Measurements from ENCODE around the gene CENATAC.
"Not testable (repeated sequence)": the region's sequence is repeated elsewhere in the genome, so short reads cannot be mapped to it uniquely, and the experiment has no call there.

Gene CENATAC

GRCh38 chr11:118991486-118992038 is 6.4 kb upstream of the CENATAC start:
- not testable (repeated sequence) for FAIRE-seq; DNase-seq (ENCODE audit: extremely low spot score, insufficient read length, low read depth)

- peak; percentile 78 for FAIRE-seq
- DNase-seq (ENCODE audit: extremely low spot score, insufficient read length, low read depth), result peak; percentile 39
Observed at GRCh38 chr11:118996926-118997626, 862 bp upstream of the CENATAC start.

GRCh38 chr11:118998388-118998717 is 415 bp downstream of the CENATAC start:
- DNase-seq (ENCODE audit: extremely low spot score, insufficient read length, low read depth) (no peak), FAIRE-seq (no peak)

DNA sequence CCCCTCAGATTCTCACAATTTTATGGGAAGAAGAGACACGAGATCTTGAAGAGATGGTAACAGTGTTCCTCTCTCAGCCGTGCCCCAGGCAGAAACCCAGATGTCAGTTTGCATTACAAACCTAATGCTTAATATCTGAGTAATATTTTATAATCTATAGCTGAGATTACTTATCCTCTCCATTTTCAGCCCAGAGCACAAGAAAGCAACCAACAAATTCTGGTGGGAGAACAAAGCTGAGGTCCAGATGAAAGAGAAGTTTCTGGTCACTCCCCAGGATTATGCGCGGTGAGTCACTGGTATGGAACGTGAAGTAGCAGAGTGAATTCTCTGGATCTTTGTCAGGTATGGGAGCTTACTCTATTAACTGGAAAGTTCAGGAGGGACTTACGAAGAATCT is 884 bp downstream of the CENATAC start:
- no peak for FAIRE-seq
- no peak for DNase-seq (ENCODE audit: extremely low spot score, insufficient read length, low read depth)

GRCh38 chr11:119000906-119001305 is 3.0 kb downstream of the CENATAC start:
- DNase-seq (ENCODE audit: extremely low spot score, insufficient read length, low read depth) (no peak), FAIRE-seq (no peak)

DNA sequence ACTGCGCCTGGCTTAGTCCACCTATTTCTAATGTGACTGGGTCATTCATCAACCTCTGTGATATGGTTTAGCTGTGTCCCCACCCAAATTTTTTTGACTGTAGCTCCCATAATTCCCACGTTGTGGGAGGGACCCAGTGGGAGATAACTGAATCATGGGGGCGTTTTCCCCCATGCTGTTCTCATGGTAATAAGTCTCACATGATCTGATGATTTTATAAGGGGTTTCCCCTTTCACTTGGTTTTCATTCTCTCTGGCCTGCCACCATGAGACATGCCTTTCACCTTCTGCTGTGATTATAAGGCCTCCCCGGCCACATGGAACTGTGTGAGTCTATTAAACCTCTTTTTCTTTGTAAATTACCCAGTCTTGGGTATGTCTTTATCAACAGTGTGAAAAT is 8.7 kb downstream of the CENATAC start:
- FAIRE-seq, result no peak
- DNase-seq (ENCODE audit: extremely low spot score, insufficient read length, low read depth), result no peak

GRCh38 chr11:119011476-119012053 is 13.6 kb downstream of the CENATAC start:
- FAIRE-seq (no peak), DNase-seq (ENCODE audit: extremely low spot score, insufficient read length, low read depth) (no peak)

DNA sequence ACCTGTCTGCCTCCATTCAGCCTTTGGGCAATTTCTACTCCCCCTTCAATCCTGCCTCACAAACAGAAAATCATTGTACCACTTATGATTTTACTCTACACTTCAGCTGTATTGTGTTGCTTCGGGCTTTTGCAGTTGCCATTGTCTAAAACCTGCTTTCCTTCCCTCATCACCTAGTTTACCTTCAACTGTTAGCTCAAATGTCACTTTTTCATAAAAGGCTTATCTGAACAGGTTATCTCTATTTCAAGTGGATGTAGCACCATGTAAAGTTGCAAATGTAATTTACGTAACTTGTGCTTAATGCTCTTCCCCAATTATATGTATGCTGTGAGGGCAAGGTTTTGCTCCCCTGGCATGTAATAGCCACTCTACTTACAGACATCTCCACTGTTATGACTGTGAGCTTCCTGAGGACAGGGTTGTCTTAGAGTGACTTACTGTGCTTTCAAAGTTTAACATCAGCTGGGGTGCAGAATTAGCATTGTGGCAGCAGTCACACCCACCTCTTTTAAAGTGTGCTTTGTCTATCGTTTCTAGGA is 14.8 kb downstream of the CENATAC start:
- FAIRE-seq (no peak), DNase-seq (ENCODE audit: extremely low spot score, insufficient read length, low read depth) (no peak)

DNA sequence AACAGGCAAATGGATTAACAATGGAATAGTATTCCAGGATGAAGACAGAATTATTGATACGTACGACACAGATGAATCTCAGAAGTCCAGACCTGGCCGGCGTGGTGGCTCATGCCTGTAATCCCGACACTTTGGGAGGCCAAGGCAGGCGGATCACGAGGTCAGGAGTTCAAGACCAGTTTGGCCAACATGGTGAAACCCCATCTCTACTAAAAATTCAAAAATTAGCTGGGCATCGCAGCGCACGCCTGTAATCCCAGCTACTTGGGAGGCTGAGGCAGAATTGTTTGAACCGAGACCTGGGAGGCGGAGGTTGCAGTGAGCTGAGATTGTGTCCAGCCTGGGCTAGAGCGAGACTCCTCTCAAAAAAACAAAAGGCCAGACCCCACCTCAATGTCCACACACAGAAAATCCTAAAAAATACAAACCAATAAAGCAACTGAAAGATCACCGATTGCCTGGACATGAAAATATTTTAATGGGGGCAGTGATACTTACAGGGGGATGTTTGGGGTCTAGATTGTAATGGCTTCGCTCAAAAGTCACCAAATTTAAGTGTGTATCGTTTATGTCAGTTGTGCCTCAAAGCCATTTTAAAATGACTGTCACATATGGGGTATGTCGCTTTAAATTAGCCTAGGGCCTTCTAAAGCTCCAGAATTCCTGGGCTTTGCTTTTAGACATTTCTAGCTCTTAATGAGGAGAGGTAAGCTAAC is 16.4 kb downstream of the CENATAC start:
- DNase-seq (ENCODE audit: extremely low spot score, insufficient read length, low read depth) (no peak), FAIRE-seq (no peak)

- DNase-seq (ENCODE audit: extremely low spot score, insufficient read length, low read depth) (no peak), FAIRE-seq (no peak)
Observed at GRCh38 chr11:119015054-119015611, 17.2 kb downstream of the CENATAC start.

DNA sequence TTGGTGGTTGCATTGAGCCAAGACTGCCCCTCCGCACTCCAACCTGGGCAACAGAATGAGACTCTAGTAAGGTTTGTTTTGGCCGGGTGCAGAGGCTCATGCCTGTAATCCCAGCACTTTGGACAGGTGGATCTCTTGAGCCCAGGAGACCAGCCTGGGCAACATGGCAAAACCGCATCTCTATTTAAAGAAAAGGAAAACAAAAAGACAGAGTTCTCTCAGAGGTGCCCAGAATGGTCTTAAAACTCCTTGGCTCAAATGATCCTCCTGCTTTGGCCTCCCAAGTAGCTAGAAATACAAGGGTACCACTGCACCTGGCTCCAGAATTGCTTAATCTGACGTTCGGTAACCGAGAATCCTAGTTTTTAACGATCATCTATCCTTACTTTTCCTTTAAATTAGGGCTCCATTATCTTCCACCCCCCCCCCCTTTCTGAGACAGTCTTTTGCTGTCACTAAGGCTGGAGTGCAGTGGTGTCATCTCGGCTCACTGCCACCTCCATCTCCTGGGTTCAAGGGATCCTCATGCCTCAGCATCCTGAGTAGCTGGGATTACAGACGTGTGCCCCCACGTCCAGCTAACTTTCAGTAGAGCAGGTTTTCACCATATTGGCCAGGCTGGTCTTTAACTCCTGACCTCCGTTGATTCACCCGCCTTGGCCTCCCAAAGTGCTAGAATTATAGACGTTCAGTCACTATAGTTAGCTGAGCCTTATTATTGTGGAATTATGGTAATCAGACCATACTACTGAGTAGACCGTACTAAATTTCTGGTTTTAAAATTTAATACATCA is 18.5 kb downstream of the CENATAC start:
- DNase-seq (ENCODE audit: extremely low spot score, insufficient read length, low read depth), result no peak
- FAIRE-seq, result no peak

DNA sequence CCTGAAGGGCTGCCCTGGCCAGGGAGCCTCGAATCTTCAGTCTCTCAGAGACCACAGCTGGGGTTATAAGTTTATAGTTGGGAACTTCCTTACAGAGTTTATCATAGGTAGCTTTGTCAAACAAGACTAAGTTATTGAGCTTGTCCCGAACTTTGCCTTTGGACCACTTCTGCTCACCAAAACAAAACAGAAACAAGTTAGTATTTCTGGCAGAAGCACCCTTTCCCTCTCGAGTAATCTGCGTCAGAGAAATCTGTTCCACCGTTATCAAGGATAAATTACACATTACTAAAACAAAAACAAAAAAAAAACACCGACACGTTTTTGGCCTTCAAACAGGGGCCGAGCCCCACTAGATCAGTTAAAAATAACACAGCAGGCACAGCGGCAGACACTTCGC is 19.4 kb downstream of the CENATAC start:
- not testable (repeated sequence) for FAIRE-seq

DNA sequence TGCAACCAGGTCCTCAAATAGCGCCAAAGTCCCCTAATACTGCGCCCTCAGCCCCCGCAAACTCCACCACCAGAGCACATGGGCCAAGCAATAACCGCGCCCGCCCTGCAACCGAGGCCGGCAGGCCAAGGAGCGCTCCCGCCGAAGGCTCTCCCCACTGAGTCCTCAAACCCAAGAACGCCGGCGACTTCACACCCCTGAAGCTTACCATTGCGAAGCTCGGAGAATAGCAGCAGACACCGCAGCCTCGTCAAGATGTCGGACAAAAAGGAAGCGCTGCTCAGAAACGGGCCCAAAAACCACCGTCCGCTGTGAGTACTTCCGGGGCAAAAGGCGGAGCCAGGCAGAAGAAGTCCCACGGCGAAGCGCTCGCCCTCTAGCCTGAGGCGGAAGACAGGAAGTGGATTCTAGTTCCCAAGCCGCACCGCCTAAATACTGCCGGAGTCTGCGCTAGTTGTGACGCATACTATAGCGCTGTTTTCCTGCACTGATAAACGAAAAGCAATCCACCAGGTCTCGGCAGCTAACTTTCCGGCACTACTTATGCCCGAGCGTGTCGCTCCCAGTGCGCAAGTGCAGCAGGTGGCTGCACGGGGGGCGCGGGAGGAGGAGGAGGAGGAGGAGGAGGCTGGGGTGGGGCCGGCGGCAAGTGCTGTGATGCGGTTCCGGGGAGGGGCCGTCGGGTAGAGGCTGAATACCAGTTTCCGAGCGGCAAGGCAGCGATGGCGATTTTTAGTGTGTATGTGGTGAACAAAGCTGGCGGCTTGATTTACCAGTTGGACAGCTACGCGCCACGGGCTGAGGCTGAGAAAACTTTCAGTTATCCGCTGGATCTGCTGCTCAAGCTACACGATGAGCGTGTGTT is 20.4 kb downstream of the CENATAC start, which contains the start of the genes RPS25 and TRAPPC4:
Gene RPS25 (minus strand): TSS at position 270 of the 865 bp plus-strand sequence. CDS start 59 bp downstream, at position 211.
Gene TRAPPC4 (plus strand): TSS at position 693 of the 865 bp plus-strand sequence. CDS start 30 bp downstream, at position 723.
- FAIRE-seq (peak; percentile 94), DNase-seq (ENCODE audit: extremely low spot score, insufficient read length, low read depth) (peak; percentile 84)

More for the DNA sequence above, 19.4 kb downstream of the CENATAC start:
- not testable (repeated sequence) for DNase-seq (ENCODE audit: extremely low spot score, insufficient read length, low read depth)

DNA sequence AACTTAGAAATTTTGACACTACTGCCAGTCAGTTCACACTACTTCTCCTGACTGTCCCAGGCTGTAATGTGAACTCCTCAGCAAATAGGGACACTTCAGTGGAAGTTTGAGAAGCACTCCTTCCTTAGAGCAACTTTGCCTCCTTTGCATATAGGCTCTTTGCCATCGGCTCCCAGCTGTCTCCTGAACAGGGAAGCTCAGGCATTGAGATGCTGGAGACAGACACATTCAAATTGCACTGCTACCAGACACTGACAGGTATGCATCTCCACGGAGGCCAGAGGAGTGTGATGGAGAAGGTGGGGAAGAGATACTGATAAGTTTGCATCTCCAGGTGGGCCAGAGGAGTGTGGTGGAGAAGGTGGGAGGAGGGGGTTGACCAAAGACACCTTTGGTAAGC is 22.1 kb downstream of the CENATAC start:
- no peak for FAIRE-seq
- DNase-seq (ENCODE audit: extremely low spot score, insufficient read length, low read depth), result no peak

DNA sequence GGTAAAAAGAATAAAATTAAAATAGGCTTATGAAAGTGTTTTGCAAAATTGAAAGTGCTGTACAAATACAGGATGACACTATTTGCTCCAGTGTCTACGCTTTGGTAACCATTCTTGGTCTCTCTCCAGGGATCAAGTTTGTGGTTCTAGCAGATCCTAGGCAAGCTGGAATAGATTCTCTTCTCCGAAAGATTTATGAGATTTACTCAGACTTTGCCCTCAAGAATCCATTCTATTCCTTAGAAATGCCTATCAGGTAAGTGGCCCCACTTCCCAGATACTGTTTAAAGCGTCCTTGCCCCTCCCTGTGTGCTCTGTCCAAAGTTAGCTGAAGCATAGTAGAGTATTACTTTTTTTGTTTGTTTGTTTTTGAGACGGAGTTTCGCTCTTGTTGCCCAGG is 23.7 kb downstream of the CENATAC start:
- DNase-seq (ENCODE audit: extremely low spot score, insufficient read length, low read depth) (no peak), FAIRE-seq (no peak)

GRCh38 chr11:119023741-119024140 is 25.8 kb downstream of the CENATAC start:
- FAIRE-seq (no peak), DNase-seq (ENCODE audit: extremely low spot score, insufficient read length, low read depth) (no peak)

GRCh38 chr11:119024430-119025098 is 26.6 kb downstream of the CENATAC start:
- FAIRE-seq (no peak), DNase-seq (ENCODE audit: extremely low spot score, insufficient read length, low read depth) (no peak)

GRCh38 chr11:119025099-119025473 is 27.1 kb downstream of the CENATAC start:
- DNase-seq (ENCODE audit: extremely low spot score, insufficient read length, low read depth) (no peak), FAIRE-seq (no peak)

Measured in GM18507 (cell line).